SJSA1 (cell line): ENCODE data around the gene GLIPR1. TPM values are rescaled to one million over a fixed set of nuclear protein-coding genes. Genes with fewer than 3 reads are reported as not detected.
A peak's percentile ranks its signal among the peaks of the same experiment; 100 is the strongest.
"Not testable (repeated sequence)": the region's sequence is repeated elsewhere in the genome, so short reads cannot be mapped to it uniquely, and the experiment has no call there.

Experiments used
- DNase-seq, 2 experiments: peaks; one replicate each; pipeline ENCODE4 v3.0.0-alpha.2; 2015 to 2020; ENCODE audit warnings: low spot score in 2 of 2, low read depth in 1 of 2
- H3K27ac ChIP-seq: fragments of 250-450 bp; sonication (Bioruptor Pico); 2 replicates; pipeline ENCODE4 v1.5.1; 2020; ENCODE audit warnings: mild to moderate bottlenecking, moderate library complexity
- H3K27me3 ChIP-seq: fragments of 250-450 bp; sonication (Bioruptor Pico); replicated peaks from 2 replicates; pipeline ENCODE4 v1.5.1; 2020; ENCODE audit warnings: mild to moderate bottlenecking, moderate library complexity
- H3K36me3 ChIP-seq: fragments of 250-450 bp; sonication (Bioruptor Pico); 2 replicates; pipeline ENCODE4 v1.5.1; 2020; ENCODE audit warnings: mild to moderate bottlenecking
- H3K4me1 ChIP-seq: fragments of 250-450 bp; sonication (Bioruptor Pico); replicated peaks from 2 replicates; pipeline ENCODE4 v1.6.1; 2021; ENCODE audit warnings: mild to moderate bottlenecking
- H3K4me3 ChIP-seq: fragments of 250-450 bp; sonication (Bioruptor Pico); 2 replicates; pipeline ENCODE4 v1.5.1; 2020; ENCODE audit warnings: mild to moderate bottlenecking
- H3K9me3 ChIP-seq: fragments of 250-450 bp; sonication (Bioruptor Pico); replicated peaks from 2 replicates; pipeline ENCODE4 v1.5.1; 2020; ENCODE audit warnings: mild to moderate bottlenecking
- total RNA-seq: library from RNA; depleted of rRNA; stranded (reverse); fragments of >200 nt; shearing (Covaris generic); gene quantifications from 2 replicates; pipeline ENCODE4 v1.2.3, GENCODE V29; 2014

Gene GLIPR1
- total RNA-seq, 1 experiment from 2014 or later = 81.5 TPM

- Histone ChIP-seq H3K27me3 (no peaks in the 10 kb centered on the region), H3K36me3 (peaks cover 39% of the 10 kb centered on the region), H3K27ac (peak overlapping the region; percentile 94), H3K4me3 (peak overlapping the region; percentile 44), H3K4me1 (peaks cover 34% of the 10 kb centered on the region), H3K9me3 (no peaks in the 10 kb centered on the region)
- no peak for DNase-seq
Measured at GRCh38 chr12:75481774-75482173, 1.2 kb downstream of the GLIPR1 start.

DNA sequence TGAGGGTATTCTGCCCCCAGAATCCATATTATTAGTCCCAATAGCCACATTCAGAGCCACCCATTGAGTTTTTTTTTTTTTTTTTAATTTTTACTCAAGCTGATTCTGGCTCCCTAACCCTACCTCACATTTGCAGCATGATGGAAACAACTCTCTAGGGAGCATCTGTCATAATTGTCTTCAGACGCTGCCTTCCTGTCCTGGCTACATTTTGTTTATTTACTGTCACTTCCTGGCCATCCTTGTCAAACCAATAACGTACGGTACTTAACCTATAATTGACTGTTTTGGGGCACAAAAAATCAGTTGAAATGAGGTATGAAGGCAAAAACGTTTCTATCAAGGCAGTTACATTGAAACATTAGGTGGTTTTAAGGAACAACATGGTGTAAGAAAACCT, 2.1 kb downstream of the GLIPR1 start:
- no peak overlapping the region for H3K27ac ChIP-seq
- peak in 1 of 2 experiments; percentile 10 for DNase-seq
- peaks cover 43% of the 10 kb centered on the region for H3K36me3 ChIP-seq
- H3K9me3 ChIP-seq = no peaks in the 10 kb centered on the region
- peaks cover 34% of the 10 kb centered on the region for H3K4me1 ChIP-seq
- no peaks in the 10 kb centered on the region for H3K27me3 ChIP-seq
- no peak overlapping the region for H3K4me3 ChIP-seq

DNA sequence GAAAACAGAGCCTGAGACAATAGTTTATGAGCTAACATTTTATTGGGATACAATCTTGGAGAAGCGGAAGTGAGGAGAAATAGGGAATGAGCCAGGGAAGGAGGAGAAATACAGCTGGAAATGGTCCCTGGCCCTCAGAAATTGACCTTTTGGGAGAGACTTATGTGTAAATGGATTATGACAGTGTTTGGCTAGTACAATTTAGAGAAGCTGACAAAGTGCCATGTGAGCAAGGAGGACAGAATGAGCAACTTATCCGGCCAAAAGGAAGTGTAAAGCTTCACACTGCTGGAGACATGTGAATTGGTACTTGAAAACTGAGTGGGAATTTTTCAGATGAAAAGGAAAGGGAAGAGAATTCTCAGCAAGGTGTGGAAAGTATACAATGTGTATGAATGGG, 2.9 kb downstream of the GLIPR1 start:
- Histone ChIP-seq H3K4me3 (no peak overlapping the region), H3K36me3 (peaks cover 51% of the 10 kb centered on the region), H3K9me3 (no peaks in the 10 kb centered on the region), H3K27me3 (no peaks in the 10 kb centered on the region), H3K4me1 (peaks cover 34% of the 10 kb centered on the region), H3K27ac (no peak overlapping the region)
- DNase-seq = no peak

DNA sequence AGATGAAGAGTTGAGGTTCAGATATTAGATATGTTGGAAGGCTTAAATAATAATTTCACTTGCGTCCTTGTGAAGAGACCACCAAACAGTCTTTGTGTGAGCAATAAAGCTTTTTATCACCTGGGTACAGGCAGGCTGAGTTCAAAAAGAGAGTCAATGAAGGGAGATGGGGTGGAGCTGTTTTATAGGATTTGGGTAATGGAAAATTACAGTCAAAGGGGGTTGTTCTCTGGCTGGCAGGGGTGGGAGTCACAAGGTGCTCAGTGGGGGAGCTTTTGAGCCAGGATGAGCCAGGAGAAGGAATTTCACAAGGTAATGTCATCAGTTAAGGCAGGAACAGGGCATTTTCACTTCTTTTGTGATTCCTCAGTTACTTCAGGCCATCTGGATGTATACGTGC, 3.9 kb downstream of the GLIPR1 start:
- not testable (repeated sequence) for H3K27me3 ChIP-seq, H3K4me3 ChIP-seq, H3K27ac ChIP-seq, DNase-seq, H3K9me3 ChIP-seq
- H3K36me3 ChIP-seq = peaks cover 61% of the 10 kb centered on the region
- peaks cover 41% of the 10 kb centered on the region for H3K4me1 ChIP-seq

DNA sequence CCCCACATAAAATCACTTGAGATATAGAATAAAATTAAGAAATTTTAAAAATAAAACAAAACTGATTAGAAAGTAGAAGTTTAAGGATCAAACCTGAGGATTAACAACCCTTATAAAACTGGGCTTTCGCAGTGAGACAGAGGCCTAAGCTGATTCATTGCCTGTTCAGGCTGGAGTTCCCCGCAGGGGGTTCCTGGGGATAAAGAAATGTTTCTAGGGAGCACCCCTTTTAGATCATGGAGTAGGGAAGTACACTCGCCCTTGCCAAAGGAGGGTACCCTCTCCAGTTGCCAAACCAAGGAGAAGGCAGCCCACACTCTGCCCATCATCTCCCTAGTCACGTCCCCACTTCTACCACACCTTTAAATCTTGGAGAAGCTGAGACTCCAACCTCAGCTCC, 6.8 kb downstream of the GLIPR1 start:
- Histone ChIP-seq H3K4me3 (no peak overlapping the region), H3K27ac (no peak overlapping the region), H3K36me3 (peaks cover 64% of the 10 kb centered on the region), H3K9me3 (no peaks in the 10 kb centered on the region), H3K4me1 (peaks cover 30% of the 10 kb centered on the region), H3K27me3 (no peaks in the 10 kb centered on the region)
- DNase-seq = no peak

GRCh38 chr12:75488553-75488952, 8.0 kb downstream of the GLIPR1 start:
- peaks cover 63% of the 10 kb centered on the region for H3K36me3 ChIP-seq
- peak in 1 of 2 experiments; percentile 9 for DNase-seq
- H3K4me1 ChIP-seq = peaks cover 18% of the 10 kb centered on the region
- H3K27me3 ChIP-seq = no peaks in the 10 kb centered on the region
- no peak overlapping the region for H3K4me3 ChIP-seq
- no peak overlapping the region for H3K27ac ChIP-seq
- H3K9me3 ChIP-seq = no peaks in the 10 kb centered on the region

DNA sequence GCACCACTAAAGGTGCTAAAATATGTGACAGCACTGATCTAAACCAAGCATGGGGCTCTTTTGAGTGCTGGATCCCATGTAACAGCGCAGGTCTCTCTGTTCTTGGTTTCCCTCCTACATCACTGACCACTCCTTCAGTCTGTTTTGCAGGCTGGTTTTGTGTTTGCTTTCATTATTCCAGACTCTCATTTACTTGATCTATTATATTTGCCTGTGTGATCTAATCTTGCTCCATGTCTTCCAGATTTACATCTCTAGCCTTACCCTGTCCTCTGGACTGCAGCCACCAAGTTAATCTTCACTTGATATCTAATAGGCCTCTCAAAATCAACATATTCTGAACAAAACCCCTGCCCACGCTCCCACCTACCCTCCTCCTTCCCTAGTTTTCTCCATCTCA, 8.6 kb downstream of the GLIPR1 start:
- H3K27me3 ChIP-seq = no peaks in the 10 kb centered on the region
- H3K36me3 ChIP-seq = peaks cover 62% of the 10 kb centered on the region
- peaks cover 16% of the 10 kb centered on the region for H3K4me1 ChIP-seq
- H3K9me3 ChIP-seq = no peaks in the 10 kb centered on the region
- DNase-seq = no peak
- H3K27ac ChIP-seq = no peak overlapping the region; the same call in 1 of the 2 replicates
- H3K4me3 ChIP-seq = no peak overlapping the region

GRCh38 chr12:75489613-75490210, 9.2 kb downstream of the GLIPR1 start:
- peak in 1 of 2 experiments; percentile 36 for DNase-seq
- Histone ChIP-seq H3K4me1 (peaks cover 16% of the 10 kb centered on the region), H3K27me3 (no peaks in the 10 kb centered on the region), H3K36me3 (peaks cover 63% of the 10 kb centered on the region), H3K27ac (no peak overlapping the region), H3K9me3 (no peaks in the 10 kb centered on the region), H3K4me3 (no peak overlapping the region)

GRCh38 chr12:75491169-75491568, 10.6 kb downstream of the GLIPR1 start:
- no peaks in the 10 kb centered on the region for H3K9me3 ChIP-seq
- H3K27me3 ChIP-seq = no peaks in the 10 kb centered on the region
- no peak for DNase-seq
- peaks cover 16% of the 10 kb centered on the region for H3K4me1 ChIP-seq
- peaks cover 63% of the 10 kb centered on the region for H3K36me3 ChIP-seq
- H3K4me3 ChIP-seq = no peak overlapping the region
- H3K27ac ChIP-seq = no peak overlapping the region

DNA sequence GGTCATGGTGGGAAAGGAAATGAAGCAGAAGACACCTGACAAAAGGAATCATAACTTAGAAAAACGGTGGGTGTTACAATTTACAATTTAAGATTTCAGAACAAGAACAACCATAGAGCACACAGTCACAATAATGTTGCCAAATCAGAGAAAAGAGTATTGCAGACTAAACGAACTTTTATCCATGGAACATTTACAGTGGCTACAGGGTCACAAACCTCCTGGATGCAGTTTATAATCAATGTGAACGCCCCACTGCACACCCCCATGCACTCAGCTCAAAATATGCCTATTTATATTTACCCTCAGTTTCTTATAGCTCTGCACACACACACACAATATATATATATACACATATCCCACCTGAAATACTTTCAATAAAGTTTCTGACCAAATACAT, 22.9 kb downstream of the GLIPR1 start:
- H3K27ac ChIP-seq = no peak overlapping the region
- H3K27me3 ChIP-seq = no peaks in the 10 kb centered on the region
- H3K36me3 ChIP-seq = peaks cover 86% of the 10 kb centered on the region
- no peak overlapping the region for H3K4me3 ChIP-seq
- H3K4me1 ChIP-seq = no peaks in the 10 kb centered on the region
- no peaks in the 10 kb centered on the region for H3K9me3 ChIP-seq
- DNase-seq = no peak

DNA sequence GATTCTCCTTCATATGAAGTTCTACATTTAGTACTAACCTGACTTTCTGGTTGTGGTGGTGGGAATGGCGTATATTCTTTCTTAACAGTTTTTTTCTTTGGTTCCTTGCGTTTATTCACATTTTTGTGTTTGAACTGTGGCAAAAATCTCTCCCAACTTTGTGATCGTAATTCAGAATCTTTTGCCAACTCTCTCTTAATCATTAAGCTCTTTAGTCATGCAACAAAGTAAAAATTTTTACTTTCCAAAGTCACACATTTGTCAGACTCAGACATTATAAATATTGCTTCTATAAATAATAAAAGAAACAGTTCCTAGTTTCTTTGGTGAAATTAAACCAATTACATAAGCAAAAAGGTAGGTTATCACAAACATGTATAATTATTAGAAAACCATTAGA, 23.3 kb downstream of the GLIPR1 start:
- no peaks in the 10 kb centered on the region for H3K27me3 ChIP-seq
- H3K9me3 ChIP-seq = no peaks in the 10 kb centered on the region
- no peak overlapping the region for H3K4me3 ChIP-seq
- no peak for DNase-seq
- H3K36me3 ChIP-seq = peaks cover 86% of the 10 kb centered on the region
- H3K27ac ChIP-seq = no peak overlapping the region
- no peaks in the 10 kb centered on the region for H3K4me1 ChIP-seq

DNA sequence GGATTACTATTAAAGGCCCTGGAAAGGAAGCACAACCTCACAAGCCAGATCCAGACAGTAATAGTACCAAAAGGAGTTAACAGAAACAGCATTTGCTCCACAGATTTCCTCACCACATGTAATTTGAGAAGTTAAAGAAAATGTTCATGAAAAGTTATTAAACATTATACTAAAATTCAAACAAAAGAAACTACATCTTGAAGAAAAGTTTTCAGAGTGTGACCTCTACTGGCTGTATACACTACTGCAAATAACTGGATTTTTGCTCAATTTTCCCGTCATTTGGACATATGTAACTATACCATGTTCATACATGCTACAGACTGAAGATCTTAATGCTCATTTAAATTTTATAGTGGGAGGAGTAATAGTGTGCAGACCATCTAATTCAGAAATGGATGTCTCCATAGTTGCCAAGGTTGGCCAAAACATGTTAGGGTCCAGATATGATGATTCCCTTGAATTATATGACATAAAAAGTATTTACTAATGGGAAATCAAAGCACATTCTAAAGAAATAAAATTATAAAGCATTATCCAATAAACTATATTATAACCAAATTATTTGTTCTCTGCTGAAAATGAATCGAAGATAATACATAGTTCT, 25.3 kb downstream of the GLIPR1 start:
- Histone ChIP-seq H3K36me3 (peaks cover 71% of the 10 kb centered on the region), H3K4me3 (no peak overlapping the region), H3K4me1 (peaks cover 7% of the 10 kb centered on the region), H3K27me3 (no peaks in the 10 kb centered on the region), H3K27ac (no peak overlapping the region), H3K9me3 (no peaks in the 10 kb centered on the region)
- peak in 1 of 2 experiments; percentile 14 for DNase-seq

GRCh38 chr12:75507086-75507485, 26.5 kb downstream of the GLIPR1 start:
- Histone ChIP-seq H3K4me1 (peaks cover 11% of the 10 kb centered on the region), H3K4me3 (no peak overlapping the region), H3K27ac (no peak overlapping the region), H3K9me3 (no peaks in the 10 kb centered on the region), H3K36me3 (peaks cover 58% of the 10 kb centered on the region), H3K27me3 (no peaks in the 10 kb centered on the region)
- DNase-seq = no peak

DNA sequence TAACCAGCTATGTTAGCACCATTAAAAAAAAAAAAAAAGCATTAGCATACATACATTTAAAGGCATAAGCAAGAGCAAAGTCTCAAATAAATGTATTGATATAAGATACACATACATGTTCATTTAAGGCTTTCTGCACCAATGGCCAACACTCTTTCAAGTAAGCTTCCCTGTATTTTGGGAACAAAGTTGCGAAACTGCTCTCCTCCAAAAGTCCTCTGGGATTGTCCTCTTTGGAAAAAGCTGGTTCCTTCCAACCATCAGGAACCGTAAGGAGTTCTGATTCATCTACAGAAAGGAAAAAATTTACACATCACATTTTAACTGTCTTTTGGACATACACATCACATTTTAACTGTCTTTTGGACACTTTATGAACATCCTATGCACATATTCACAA, 27.6 kb downstream of the GLIPR1 start:
- H3K4me1 ChIP-seq = peaks cover 11% of the 10 kb centered on the region
- H3K36me3 ChIP-seq = peaks cover 48% of the 10 kb centered on the region
- H3K27me3 ChIP-seq = no peaks in the 10 kb centered on the region
- no peak overlapping the region for H3K27ac ChIP-seq
- no peak overlapping the region for H3K4me3 ChIP-seq
- no peak for DNase-seq
- no peaks in the 10 kb centered on the region for H3K9me3 ChIP-seq

DNA sequence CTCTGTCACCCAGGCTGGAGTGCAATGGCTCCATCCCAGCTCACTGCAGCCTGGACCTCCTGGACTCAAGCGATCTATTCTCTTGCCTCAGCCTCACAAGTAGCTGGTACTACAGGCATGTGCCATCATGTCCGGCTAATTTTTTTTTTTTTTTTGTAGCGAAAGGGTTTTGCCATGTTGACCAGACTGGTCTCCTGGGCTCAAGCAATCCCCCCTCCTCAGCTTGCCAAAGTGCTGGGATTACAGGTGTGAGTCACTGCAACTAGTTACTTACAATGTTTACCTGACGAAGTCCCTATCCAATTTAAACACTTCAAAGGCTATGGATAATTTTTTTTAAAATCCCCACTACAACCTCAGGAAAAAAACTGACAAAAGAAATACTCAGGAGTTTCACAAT, 29.1 kb downstream of the GLIPR1 start:
- no peak overlapping the region for H3K27ac ChIP-seq
- H3K4me1 ChIP-seq = peaks cover 11% of the 10 kb centered on the region
- H3K27me3 ChIP-seq = no peaks in the 10 kb centered on the region
- DNase-seq = no peak
- H3K9me3 ChIP-seq = no peaks in the 10 kb centered on the region
- H3K4me3 ChIP-seq = no peak overlapping the region
- H3K36me3 ChIP-seq = peaks cover 33% of the 10 kb centered on the region
